GM19452 (cell line): Measurements from ENCODE around the gene ATXN2L.
A peak's percentile ranks its signal among the peaks of the same experiment; 100 is the strongest.
"Not testable (repeated sequence)": the region's sequence is repeated elsewhere in the genome, so short reads cannot be mapped to it uniquely, and the experiment has no call there.

Experiments used
- ATAC-seq: cut with Tn5 transposase; IDR thresholded peaks from one replicate; pipeline ENCODE4 v1.9.1; 2021; ENCODE audit not compliant: unreplicated experiment

Gene ATXN2L

DNA sequence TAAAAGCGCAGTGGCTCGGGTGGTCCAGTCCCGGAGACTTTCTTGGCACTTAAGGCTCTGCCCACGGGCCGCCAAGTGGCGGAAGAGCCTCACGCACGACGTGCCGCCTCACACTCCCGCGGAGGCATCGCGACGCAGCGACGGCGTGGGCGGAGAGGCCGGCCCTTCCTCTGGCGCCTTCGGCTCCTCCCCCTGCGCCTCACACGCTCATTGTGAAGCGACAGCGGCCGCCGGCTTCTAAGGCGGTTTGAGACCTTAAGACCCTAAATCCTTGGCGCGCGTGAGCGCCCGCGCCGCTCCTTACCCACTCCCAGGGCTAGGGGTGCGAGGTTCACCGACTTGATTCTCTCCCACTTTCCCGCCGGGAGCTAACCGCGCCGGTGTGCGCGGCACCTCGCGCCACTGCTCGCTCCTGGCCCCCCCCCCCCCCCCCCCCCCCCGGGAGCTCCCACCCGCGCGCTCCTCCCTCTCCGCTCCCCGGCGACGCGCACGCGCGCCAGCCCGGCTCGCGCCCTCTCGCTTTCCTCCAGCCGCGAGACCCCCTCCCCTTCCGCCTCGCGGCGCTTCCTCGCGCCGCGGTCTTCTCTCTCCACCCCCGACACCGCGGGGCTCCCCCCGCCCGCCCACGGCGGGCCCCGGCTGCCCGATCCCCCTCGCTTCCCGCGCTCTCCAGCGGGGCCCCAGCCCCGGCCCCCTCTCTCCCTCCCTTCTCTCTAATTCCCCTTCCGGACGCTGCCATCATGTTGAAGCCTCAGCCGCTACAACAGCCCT is at the start of gene ATXN2L:
ATXN2L (plus strand) TSS at position 480 of the 771 bp plus-strand sequence; CDS start at position 741, 261 bp downstream.
- peak; percentile 48 for ATAC-seq

GRCh38 chr16:28781697-28782096 is 41.1 kb upstream of the ATXN2L start:
- not testable (repeated sequence) for ATAC-seq

DNA sequence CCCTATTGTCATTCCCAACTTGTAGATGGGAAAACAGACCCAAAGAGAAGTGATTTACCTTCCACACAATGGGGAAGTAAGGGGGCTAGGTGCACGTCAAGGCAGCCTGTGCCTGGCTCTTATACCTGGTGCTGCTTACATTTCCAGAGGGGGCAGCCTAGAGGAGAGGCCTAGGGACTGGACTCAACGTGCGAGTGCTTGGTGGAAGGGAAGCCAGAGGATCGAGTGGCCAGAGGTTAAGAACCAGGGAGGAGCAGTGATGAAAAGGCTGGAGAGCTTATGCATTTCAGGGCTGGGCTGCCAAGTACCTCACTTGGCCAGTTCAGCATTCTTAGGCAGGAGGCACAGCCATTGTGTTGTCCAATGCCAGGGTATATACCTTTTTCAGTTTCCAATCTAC is 40.4 kb upstream of the ATXN2L start:
- not testable (repeated sequence) for ATAC-seq

DNA sequence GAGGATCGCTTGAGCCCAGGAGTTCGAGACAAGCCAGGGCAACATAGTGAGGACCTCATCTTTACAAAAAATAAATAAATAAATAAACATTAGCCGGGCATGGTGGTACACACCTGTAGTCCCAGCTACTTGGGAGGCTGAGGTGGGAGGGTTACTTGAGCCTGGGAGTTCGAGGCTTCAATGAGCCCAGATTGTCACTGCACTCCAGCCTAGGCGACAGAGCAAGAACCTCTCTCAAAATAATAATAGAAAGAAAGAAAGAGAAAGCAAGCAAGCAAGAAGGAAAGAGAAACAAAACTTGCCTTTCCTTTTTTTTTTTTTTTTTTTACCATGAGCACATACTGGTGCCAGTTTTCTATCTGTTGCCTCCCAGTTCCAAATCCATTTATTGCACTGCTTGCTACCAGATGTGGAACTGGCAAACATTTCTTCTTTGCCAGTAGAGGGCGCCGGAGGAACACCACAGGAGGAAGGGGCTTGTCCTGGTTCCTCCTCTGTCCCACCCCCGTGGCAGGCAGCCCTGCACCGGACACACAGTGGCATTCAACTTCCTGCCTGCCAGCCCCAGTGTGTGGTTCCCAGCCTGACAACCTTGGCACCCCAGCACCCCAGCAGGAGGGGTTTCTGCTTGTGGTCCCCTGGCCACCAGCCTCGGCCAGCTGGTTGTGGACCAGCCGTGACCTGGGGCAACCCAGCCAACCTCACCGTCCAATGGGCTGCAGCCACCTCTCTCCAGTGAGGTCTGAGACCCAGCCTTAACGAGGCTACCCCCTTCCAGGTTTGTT is 20.4 kb upstream of the ATXN2L start:
- ATAC-seq: not testable (repeated sequence)

- ATAC-seq: not testable (repeated sequence)
These were observed 15.2 kb upstream of the ATXN2L start for GRCh38 chr16:28807445-28808120.

GRCh38 chr16:28820016-28820415 is 2.8 kb upstream of the ATXN2L start:
- ATAC-seq: no peak

GRCh38 chr16:28820546-28820945 is 2.3 kb upstream of the ATXN2L start:
- not testable (repeated sequence) for ATAC-seq

GRCh38 chr16:28821874-28822519 is 802 bp upstream of the ATXN2L start:
- ATAC-seq: no peak

DNA sequence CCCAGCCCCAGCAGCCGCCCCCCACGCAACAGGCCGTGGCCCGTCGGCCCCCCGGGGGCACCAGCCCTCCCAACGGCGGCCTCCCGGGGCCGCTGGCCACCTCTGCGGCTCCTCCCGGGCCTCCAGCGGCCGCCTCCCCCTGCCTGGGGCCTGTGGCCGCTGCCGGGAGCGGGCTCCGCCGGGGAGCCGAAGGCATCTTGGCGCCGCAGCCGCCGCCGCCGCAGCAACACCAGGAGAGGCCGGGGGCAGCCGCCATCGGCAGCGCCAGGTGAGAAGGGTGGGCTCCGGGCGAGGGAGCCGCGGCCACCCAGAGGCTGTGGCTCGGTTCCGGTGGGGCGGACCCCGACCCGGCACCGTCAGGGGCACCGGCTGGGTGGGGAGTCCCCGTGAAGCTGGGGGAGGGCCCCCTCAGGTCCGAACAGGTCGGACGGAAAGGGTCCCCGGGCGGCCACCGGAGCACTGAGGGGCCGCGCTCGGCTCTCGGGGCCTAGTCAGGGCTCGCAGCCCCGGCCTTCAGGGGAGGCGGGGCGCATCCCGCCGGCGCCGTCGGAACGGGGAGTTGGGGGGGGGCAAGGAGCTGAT is 583 bp downstream of the ATXN2L start:
- ATAC-seq: peak; percentile 12

- peak; percentile 64 for ATAC-seq
These were observed 1.3 kb downstream of the ATXN2L start for GRCh38 chr16:28823873-28824716.

DNA sequence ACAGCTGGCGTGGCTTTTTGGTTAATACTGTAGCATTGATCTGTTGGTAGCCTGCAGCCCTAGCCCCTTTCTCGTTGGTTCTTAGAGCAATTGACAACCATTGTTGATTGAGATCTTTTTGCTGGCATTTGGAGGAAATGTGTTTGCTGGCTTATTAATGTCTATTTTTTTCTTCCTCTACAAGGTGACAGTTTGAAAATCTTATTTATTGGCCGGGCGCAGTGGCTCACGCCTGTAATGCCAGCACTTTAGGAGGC is 1.8 kb downstream of the ATXN2L start:
- no peak for ATAC-seq

DNA sequence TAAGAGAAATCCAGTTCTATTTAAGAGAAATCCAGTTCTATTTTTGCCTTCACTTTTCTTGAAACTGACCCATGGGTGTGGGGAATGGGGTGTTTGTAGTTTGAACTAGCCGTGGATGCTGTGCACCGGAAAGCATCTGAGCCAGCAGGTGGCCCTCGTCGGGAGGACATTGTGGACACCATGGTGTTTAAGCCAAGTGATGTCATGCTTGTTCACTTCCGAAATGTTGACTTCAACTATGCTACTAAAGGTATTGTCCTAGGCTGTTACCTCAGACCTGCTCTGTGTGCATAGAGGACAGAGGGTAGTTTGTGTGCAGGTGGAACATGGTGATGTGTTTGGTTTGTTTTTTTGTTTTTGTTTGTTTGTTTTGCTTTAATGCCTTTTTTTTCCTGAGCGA is 3.3 kb downstream of the ATXN2L start:
- ATAC-seq: no peak

- ATAC-seq: no peak
These were observed 6.9 kb downstream of the ATXN2L start for GRCh38 chr16:28829747-28830146.

DNA sequence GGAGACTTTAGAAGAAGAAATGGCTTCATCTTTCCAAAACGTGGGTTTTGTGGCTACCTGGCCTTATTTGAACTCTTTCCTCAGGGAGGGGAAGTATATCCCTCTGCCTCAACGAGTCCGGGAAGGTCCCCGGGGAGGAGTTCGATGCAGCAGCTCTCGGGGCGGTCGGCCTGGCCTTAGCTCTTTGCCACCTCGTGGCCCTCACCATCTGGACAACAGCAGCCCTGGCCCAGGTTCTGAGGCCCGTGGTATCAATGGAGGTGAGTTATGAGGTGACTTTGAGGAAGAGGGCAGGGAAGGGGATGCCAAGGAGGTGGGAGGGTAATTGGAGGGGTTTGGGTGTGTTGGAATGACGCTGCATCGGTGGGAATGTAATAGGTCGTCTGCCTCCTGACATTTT is 7.7 kb downstream of the ATXN2L start:
- no peak for ATAC-seq

- no peak for ATAC-seq
These were observed 11.6 kb downstream of the ATXN2L start for GRCh38 chr16:28834349-28834748.

GRCh38 chr16:28834873-28835863 is 12.4 kb downstream of the ATXN2L start:
- ATAC-seq: no peak

DNA sequence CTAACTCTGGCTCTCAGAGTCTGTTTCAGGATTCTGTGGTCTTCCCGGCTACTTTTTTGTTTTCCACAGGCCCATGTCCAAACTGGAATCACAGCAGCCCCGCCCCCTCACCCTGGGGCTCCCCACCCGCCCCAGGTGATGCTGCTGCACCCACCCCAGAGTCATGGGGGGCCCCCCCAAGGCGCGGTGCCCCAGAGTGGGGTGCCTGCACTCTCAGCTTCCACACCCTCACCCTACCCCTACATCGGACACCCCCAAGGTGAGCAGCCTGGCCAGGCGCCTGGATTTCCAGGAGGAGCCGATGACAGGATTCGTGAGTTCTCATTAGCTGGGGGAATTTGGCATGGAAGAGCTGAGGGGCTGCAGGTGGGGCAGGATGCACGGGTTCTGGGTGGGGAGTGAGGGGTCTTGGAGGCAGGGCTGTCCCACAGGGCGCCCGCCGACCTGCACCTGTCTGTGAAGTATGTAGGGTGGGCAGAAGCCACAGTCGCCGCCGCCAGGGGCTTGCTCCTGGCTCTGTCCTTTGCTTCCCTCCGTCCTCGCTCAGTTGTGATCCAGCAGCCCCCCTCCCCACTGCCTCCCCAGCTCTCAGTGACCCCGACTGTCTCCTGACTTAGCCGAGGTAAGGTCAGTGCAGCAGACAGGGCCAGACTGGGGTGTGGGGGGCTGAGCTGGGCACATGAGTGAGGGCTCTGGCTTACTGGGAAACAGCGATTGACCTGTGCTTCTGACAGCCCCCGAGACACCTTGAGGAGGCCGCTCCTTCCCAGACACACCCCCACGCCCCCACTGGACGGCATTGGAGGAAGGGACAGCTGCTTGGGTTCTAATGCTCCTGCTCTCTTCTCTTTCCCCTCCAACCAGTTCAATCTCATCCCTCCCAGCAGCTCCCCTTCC is 13.3 kb downstream of the ATXN2L start:
- no peak for ATAC-seq

- ATAC-seq: no peak
These were observed 13.9 kb downstream of the ATXN2L start for GRCh38 chr16:28836761-28837064.
